Tibial nerve (tissue), 3 donors: ENCODE measurements around the gene PIEZO2.
"Not testable (repeated sequence)": the region's sequence is repeated elsewhere in the genome, so short reads cannot be mapped to it uniquely, and the experiment has no call there.

Experiments
- EP300 ChIP-seq, 2 donors: sonication (generic); formaldehyde crosslinking; IDR thresholded peaks; one replicate each; pipeline ENCODE4 v1.6.1; 2017; ENCODE audit warnings: antibody characterized with exemption in 2 of 2, mild to moderate bottlenecking in 1 of 2
- POLR2A ChIP-seq, 2 donors: fragments of 450-650 bp; IDR thresholded peaks; one replicate each; pipeline ENCODE4 v1.6.1; 2017; ENCODE audit warnings: antibody characterized with exemption in 2 of 2, mild to moderate bottlenecking in 2 of 2, moderate library complexity in 2 of 2

DNA sequence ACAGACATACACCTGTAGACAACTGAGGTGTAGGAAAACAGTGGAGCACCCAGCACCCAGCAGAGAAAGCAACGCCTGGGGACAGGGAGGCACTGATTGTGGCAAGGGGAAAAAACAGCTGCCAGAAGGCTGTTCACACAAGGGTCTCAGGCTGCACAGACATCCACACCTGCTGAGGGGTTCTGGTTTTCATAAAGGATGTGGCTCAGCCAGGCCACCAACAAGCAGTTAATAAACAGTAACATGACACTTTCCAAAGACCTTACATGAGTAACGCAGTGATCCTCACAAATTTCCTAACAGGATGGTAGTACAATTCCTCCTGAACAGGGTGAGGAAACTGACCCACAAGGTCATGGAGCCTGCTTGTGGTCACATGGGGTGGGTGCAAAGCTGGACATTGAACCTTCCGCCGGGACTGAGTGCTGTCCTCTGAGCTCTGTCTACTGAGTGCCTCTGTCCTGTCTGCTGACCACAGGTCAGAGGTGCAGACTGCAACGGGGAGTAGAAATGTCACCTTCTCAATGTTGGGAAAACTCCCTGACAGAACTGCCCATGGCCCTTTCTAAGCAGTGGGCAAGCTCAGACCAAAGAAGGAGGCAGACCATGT lies 506.3 kb downstream of the PIEZO2 start:
- TF ChIP-seq POLR2A, EP300 (IDR thresholded peaks at IDR 0.05): not testable (repeated sequence)
